ENCODE results near the gene SFXN2.
"Not testable (repeated sequence)": the region's sequence is repeated elsewhere in the genome, so short reads cannot be mapped to it uniquely, and the experiment has no call there.

The SFXN2 gene

GRCh38 chr10:102714621-102715455 is at the start of gene SFXN2:
TSS of gene SFXN2 (plus strand) at chr10:102714636. CDS start at chr10:102726637, 12,001 bp downstream.
- no peak for DNase-seq (ENCODE audit: extremely low read depth, low read depth)
- TF ChIP-seq CTCF (IDR thresholded peaks at IDR 0.05; ENCODE audit: low read depth, low read length), result no peak

GRCh38 chr10:102665904-102666509 is 48.4 kb upstream of the SFXN2 start:
- DNase-seq (ENCODE audit: extremely low read depth, low read depth), result no peak
- no peak for TF ChIP-seq CTCF (IDR thresholded peaks at IDR 0.05; ENCODE audit: low read depth, low read length)

- DNase-seq (ENCODE audit: extremely low read depth, low read depth), result not testable (repeated sequence)
Measured at GRCh38 chr10:102667411-102667810, 47.0 kb upstream of the SFXN2 start.

- no peak for TF ChIP-seq CTCF (IDR thresholded peaks at IDR 0.05; ENCODE audit: low read depth, low read length)
- no peak for DNase-seq (ENCODE audit: extremely low read depth, low read depth)
Measured at GRCh38 chr10:102668326-102669107, 45.9 kb upstream of the SFXN2 start.

- no peak for DNase-seq (ENCODE audit: extremely low read depth, low read depth)
- TF ChIP-seq CTCF (IDR thresholded peaks at IDR 0.05; ENCODE audit: low read depth, low read length), result peak; percentile 51
Measured at GRCh38 chr10:102669206-102670064, 45.0 kb upstream of the SFXN2 start.

- no peak for DNase-seq (ENCODE audit: extremely low read depth, low read depth)
- TF ChIP-seq CTCF (IDR thresholded peaks at IDR 0.05; ENCODE audit: low read depth, low read length), result no peak
Measured at GRCh38 chr10:102670065-102670670, 44.3 kb upstream of the SFXN2 start.
